ENCODE measurements around the gene RANGAP1. TPM values are rescaled to one million over a fixed set of nuclear protein-coding genes. Genes with fewer than 3 reads are reported as not detected.

The RANGAP1 gene
- total and polyA plus RNA-seq, 2 of the 8 experiments (the other 6 are each of a cell fraction or from before 2014, with no cell fraction given): 121 to 171 TPM

GRCh38 chr22:41229215-41229614 lies 56.8 kb downstream of the RANGAP1 start:
- Histone ChIP-seq H3K14ac (ENCODE audit: insufficient read length) (no peak overlapping the region), H2BK120ac (replicated peaks; ENCODE audit: low read depth, low read length) (no peak overlapping the region), H4K5ac (ENCODE audit: insufficient read length, low read depth, low read length) (no peak overlapping the region), H3K27me3 (replicated peaks in 1 of 4; ENCODE audit: control insufficient read depth in 3 of 4, extremely low read depth in 1 of 4, insufficient read depth in 3 of 4, low read length in 3 of 4) (peaks cover 0 to 2% (median 0%) of the 10 kb centered on the region in 4 experiments; a peak in 1 of 7 replicates), H3K23me2 (ENCODE audit: low read depth, low read length) (no peaks in the 10 kb centered on the region), H2BK5ac (ENCODE audit: low read depth, low read length) (no peak overlapping the region), H3K79me2 (ENCODE audit: control insufficient read depth in 1 of 2, insufficient read depth in 2 of 2, low read length in 2 of 2) (no peaks in the 10 kb centered on the region), H3K18ac (ENCODE audit: extremely low read depth, low read length) (no peak overlapping the region), H3K9me3 (ENCODE audit: insufficient read depth in 2 of 2, low read depth in 1 of 2, low read length in 1 of 2) (no peaks in the 10 kb centered on the region), H2AK5ac (ENCODE audit: low read depth, low read length) (no peak overlapping the region), H3K4me3 (ENCODE audit: extremely low read depth in 1 of 4, insufficient read depth in 2 of 4, low read depth in 3 of 4, low read length in 4 of 4) (no peak overlapping the region), H2BK12ac (ENCODE audit: low read depth, low read length) (no peak overlapping the region), H4K91ac (replicated peaks; ENCODE audit: insufficient read length, low read length) (no peak overlapping the region), H3K4me2 (ENCODE audit: insufficient read depth in 1 of 2, low read depth in 2 of 2, low read length in 2 of 2) (no peak overlapping the region), H3K23ac (ENCODE audit: insufficient read length) (no peak overlapping the region), H3K9ac (replicated peaks in 1 of 4; ENCODE audit: extremely low read depth in 1 of 4, low read depth in 3 of 4, low read length in 3 of 4) (no peak overlapping the region), H2BK20ac (ENCODE audit: low read length) (no peak overlapping the region), H2AFZ (ENCODE audit: low read length) (no peak overlapping the region), H3K27ac (ENCODE audit: low read depth, low read length) (no peak overlapping the region; the same call in 1 of the 2 replicates), H2BK15ac (ENCODE audit: low read length) (no peak overlapping the region), H4K20me1 (replicated peaks in 1 of 2; ENCODE audit: control insufficient read depth in 1 of 2, insufficient read depth in 2 of 2, low read length in 2 of 2) (peaks cover 0 to 3% of the 10 kb centered on the region in 2 experiments), H4K8ac (ENCODE audit: extremely low read depth, insufficient read depth, low read length) (no peak overlapping the region), H3K4ac (replicated peaks; ENCODE audit: insufficient read length, low read depth, low read length) (no peak overlapping the region), H3K4me1 (replicated peaks in 1 of 4; ENCODE audit: control insufficient read depth in 3 of 4, insufficient read depth in 4 of 4, low read length in 3 of 4) (no peaks in the 10 kb centered on the region), H3K36me3 (ENCODE audit: control insufficient read depth in 2 of 4, insufficient read depth in 4 of 4, low read length in 3 of 4) (peaks cover 0 to 17% (median 10%) of the 10 kb centered on the region in 4 experiments; a peak in 5 of 8 replicates), H3K56ac (replicated peaks; ENCODE audit: insufficient read length, low read depth, low read length) (no peak overlapping the region), H3K79me1 (ENCODE audit: low read depth, low read length) (no peaks in the 10 kb centered on the region)
- CTCF ChIA-PET (ENCODE audit: partially characterized antibody): interaction anchor here (1.3 to 2.5 kb wide), 2 partner anchors 8 to 307 kb away, joined by 5 to 7 read pairs; no protein-coding TSS in a partner anchor
- FAIRE-seq: no peak
- DNase-seq (ENCODE audit: low read depth in 1 of 2, low spot score in 2 of 2): no peak
- TF ChIP-seq HDAC6 (IDR thresholded peaks at IDR 0.05; ENCODE audit: low read depth, low read length) (no peak), SP4 (IDR thresholded peaks at IDR 0.05; ENCODE audit: low read length) (no peak), JUN (IDR thresholded peaks at IDR 0.05; ENCODE audit: low read depth, low read length) (no peak), SIRT6 (IDR thresholded peaks at IDR 0.05; ENCODE audit: low read length) (no peak), CTBP2 (IDR thresholded peaks at IDR 0.05; ENCODE audit: borderline replicate concordance, insufficient read depth, insufficient read length, low read length) (no peak)
- TF ChIP-seq, protein P1, sequence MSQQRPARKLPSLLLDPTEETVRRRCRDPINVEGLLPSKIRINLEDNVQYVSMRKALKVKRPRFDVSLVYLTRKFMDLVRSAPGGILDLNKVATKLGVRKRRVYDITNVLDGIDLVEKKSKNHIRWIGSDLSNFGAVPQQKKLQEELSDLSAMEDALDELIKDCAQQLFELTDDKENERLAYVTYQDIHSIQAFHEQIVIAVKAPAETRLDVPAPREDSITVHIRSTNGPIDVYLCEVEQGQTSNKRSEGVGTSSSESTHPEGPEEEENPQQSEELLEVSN (IDR thresholded peaks at IDR 0.05): no peak
- POLR2A ChIA-PET (ENCODE audit: partially characterized antibody): interaction anchor here (1.4 to 5.6 kb wide), 3 partner anchors 9 to 17 kb away, joined by 4 to 25 read pairs (median 11); no protein-coding TSS in a partner anchor
- WGBS, 2 experiments (ENCODE audit: extremely low coverage in 1 of 2, insufficient coverage in 1 of 2, insufficient read length in 1 of 2, insufficient replicate concordance in 2 of 2, low coverage in 1 of 2, low lambda C conversion rate in 2 of 2, missing lambda C conversion rate in 1 of 2): 93% methylated on average over 6 of the region's 6 CpGs; no CpG with 5 or more reads in 1 of the 2 experiments
